ENCODE measurements around the gene CXCL1.
"Not testable (repeated sequence)": the region's sequence is repeated elsewhere in the genome, so short reads cannot be mapped to it uniquely, and the experiment has no call there.

CXCL1 gene

DNA sequence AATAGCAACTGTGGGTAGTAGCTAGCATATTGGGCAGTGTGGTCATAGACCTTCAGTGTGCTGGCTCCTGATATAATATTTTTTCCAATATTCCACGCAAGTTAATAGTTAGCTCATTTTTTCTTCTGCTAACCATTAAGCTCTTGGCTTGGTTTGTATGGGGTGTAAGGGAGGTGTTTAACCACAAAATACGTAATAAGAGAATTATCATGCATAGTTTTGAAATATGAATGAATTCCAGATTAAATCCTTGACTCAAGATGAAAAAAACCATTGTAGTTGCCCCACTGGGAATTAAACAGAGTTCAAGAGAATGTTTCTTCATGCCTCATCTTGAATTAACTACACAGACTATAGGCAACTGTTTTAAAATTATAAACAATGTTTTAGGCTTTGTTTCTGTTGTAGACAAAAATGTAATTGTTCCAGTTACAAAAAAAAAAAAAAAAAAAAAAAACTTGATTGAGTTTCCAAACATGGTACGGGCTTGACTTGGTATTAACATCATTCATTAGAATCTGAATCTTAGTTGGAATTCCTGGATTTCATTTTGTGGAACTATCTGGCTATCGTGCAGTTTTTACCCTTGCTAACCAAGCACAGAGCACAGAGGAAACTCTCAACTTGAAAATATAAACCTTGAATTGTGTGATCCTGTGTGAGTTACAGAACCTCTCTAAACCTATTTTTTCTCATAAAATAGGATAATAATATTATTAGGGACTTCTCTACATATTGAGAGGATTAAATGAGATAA, 28.4 kb downstream of the CXCL1 start:
- TF ChIP-seq, protein P1, sequence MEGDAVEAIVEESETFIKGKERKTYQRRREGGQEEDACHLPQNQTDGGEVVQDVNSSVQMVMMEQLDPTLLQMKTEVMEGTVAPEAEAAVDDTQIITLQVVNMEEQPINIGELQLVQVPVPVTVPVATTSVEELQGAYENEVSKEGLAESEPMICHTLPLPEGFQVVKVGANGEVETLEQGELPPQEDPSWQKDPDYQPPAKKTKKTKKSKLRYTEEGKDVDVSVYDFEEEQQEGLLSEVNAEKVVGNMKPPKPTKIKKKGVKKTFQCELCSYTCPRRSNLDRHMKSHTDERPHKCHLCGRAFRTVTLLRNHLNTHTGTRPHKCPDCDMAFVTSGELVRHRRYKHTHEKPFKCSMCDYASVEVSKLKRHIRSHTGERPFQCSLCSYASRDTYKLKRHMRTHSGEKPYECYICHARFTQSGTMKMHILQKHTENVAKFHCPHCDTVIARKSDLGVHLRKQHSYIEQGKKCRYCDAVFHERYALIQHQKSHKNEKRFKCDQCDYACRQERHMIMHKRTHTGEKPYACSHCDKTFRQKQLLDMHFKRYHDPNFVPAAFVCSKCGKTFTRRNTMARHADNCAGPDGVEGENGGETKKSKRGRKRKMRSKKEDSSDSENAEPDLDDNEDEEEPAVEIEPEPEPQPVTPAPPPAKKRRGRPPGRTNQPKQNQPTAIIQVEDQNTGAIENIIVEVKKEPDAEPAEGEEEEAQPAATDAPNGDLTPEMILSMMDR (IDR thresholded peaks at IDR 0.05; ENCODE audit: low read depth, low read length) = no peak
- in situ Hi-C loops (cut with HindIII; ENCODE audit: low sequenced_read_pairs) = no loop called here
- H3K4me3 ChIP-seq (ENCODE audit: low read depth, low read length) = no peak overlapping the region
- peak; percentile 62 for DNase-seq (ENCODE audit: low read depth, low spot score)

DNA sequence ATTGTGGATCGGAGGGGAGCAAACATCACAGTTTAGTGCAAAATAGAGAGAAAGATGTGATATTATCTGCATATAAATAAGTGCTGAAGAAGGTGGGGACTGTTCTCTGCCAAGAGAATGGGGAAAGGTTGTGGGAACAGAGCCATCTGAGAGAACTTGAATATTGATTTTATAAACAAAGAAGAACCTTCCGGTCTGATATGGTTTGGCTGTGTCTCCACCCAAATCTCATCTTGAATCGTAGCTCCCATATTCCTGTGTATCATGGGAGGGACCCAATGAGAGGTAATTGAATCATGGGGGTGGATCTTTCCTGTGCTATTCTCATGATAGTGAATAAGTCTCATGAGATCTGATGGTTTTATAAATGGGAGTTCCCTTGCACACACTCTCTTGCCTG, 30.1 kb downstream of the CXCL1 start:
- DNase-seq (ENCODE audit: low read depth, low spot score); in situ Hi-C loops (cut with HindIII; ENCODE audit: low sequenced_read_pairs); H3K4me3 ChIP-seq (ENCODE audit: low read depth, low read length): not testable (repeated sequence)

DNA sequence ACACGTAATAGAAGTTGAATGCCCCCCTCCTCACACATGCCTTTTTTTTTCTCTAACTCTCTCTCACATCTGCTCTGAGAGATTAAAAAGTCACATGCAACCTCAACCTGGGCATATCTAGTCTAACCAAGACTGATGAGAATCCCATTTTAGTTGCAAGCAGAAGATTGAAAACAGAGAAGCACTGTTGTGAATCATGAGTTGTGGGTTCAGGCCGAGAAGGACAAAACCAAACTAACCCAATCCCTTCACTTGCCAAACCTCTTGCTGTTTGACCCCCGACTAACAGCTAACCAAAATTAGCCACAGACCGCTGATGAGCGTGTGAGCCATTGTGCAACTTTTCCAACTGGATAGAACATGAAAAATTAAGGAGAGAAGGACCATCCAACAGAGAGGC, 31.8 kb downstream of the CXCL1 start:
- H3K4me3 ChIP-seq (ENCODE audit: low read depth, low read length) = no peak overlapping the region
- in situ Hi-C loops (cut with HindIII; ENCODE audit: low sequenced_read_pairs) = no loop called here
- TF ChIP-seq, protein P1 (IDR thresholded peaks at IDR 0.05; ENCODE audit: low read depth, low read length) = no peak
- peak; percentile 82 for DNase-seq (ENCODE audit: low read depth, low spot score)

DNA sequence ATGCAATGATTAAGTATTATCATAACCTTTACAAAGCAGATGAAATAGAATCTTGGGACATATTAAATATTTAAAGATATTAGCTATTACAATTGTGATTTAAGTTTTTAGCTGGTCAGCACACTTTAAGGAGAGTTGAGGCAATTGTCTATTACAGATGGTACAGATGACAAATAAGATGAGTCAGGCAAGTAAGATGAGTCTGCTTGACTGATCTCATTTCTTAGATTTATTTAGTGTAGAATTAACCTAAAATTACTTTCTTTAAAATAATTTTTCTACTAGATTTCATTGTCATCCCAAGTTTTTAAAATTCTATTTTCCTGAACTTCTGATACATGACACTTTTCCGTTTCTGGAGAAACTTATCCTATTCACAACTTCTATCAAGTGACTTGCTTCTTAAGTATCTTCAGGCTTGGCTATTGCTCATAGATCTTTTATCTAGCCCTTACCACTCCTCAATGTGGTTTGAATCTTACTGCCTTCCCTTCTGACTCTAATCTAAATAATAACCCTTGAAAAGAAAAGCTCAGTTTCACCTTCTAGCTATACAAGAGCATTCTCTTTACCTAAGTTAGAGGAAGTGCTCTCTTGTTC, 32.9 kb downstream of the CXCL1 start:
- in situ Hi-C loops (cut with HindIII; ENCODE audit: low sequenced_read_pairs) = no loop called here
- peak; percentile 62 for DNase-seq (ENCODE audit: low read depth, low spot score)
- H3K4me3 ChIP-seq (ENCODE audit: low read depth, low read length) = no peak overlapping the region
- TF ChIP-seq, protein P1 (IDR thresholded peaks at IDR 0.05; ENCODE audit: low read depth, low read length) = no peak

DNA sequence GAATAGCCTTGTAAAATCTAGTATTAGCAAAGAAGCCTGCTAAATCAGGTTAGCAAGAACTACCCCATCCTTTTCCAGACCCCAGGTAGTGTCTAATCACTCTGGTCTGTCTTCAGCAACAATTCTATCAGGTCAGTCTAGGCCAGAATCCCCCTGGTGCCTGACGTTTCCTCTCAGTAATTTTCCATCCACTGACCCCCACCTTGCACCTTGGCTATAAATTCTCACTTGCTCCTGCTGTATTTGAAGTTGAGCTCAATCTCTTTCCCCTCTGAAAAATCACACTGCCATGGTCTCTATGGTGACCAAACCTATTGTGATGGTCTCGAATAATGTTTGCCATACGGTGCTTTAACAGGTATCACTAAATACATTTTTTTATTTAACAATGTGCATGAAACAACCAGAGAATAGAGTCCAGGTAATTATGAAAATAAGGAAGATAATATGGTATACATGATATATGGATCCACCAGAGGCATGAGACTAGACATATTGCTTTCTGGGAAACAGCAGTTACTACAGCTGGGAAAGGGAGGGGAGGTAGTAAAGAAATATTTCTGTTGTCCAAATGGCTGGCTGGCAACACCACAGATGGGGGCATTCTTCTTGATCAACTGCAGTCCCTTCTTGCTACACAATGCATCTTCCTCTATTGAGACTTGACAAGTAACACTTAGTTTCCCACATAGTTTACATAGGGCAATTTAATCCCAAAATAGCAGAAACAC, 33.8 kb downstream of the CXCL1 start:
- DNase-seq (ENCODE audit: low read depth, low spot score) = no peak
- TF ChIP-seq, protein P1 (IDR thresholded peaks at IDR 0.05; ENCODE audit: low read depth, low read length) = no peak
- in situ Hi-C loops (cut with HindIII; ENCODE audit: low sequenced_read_pairs) = no loop called here
- H3K4me3 ChIP-seq (ENCODE audit: low read depth, low read length) = no peak overlapping the region

DNA sequence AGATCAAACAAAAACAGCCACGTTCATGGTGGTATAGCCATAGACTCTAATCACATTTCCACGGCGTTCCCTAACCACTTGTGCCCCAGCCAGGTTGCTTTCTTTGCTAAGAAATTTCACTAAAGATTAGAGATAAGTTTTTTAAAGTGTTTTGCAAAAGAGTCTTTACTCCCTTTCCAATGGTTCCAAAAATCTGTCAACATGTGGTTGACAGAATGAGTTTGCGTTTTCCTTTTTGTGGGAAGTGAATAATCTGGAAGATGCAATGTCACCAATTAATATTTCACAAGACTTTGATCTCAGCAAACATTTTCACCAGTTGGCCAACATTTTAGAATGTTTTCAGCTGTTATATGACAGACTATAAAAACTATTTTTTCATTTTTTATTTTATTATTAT, 35.3 kb downstream of the CXCL1 start:
- TF ChIP-seq, protein P1 (IDR thresholded peaks at IDR 0.05; ENCODE audit: low read depth, low read length) = no peak
- in situ Hi-C loops (cut with HindIII; ENCODE audit: low sequenced_read_pairs) = no loop called here
- H3K4me3 ChIP-seq (ENCODE audit: low read depth, low read length) = no peak overlapping the region
- DNase-seq (ENCODE audit: low read depth, low spot score) = no peak

DNA sequence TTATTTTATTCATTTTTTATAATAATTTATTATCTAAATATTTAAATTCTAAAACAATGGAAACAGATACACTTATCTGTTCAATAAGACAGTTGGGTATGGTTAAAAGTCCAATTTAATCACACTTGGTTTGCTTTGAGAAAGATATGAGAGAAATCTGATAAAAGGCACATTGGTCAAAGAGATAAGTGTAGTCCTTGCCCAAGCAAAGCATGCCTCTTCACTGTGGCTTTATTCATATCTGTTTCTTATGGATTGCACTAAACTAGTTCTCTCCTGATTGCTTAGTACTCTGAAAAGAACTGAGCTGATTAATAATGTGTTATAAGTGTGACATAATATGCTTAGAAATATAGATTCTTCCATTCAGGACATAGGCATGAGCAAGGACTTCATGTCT, 39.8 kb downstream of the CXCL1 start:
- in situ Hi-C loops (cut with HindIII; ENCODE audit: low sequenced_read_pairs) = no loop called here
- no peak for DNase-seq (ENCODE audit: low read depth, low spot score)
- no peak overlapping the region for H3K4me3 ChIP-seq (ENCODE audit: low read depth, low read length)
- TF ChIP-seq, protein P1 (IDR thresholded peaks at IDR 0.05; ENCODE audit: low read depth, low read length) = no peak
